Fibroblast of the aortic adventitia (primary cell): ENCODE results near the gene COL4A2. TPM values are rescaled to one million over a fixed set of nuclear protein-coding genes. Genes with fewer than 3 reads are reported as not detected.

Source experiments
- DNase-seq: peaks from one replicate; pipeline ENCODE4 v3.0.0-alpha.2; 2010; ENCODE audit warnings: low read depth
- H3K4me3 ChIP-seq: 2 replicates; pipeline ENCODE4 v1.5.1; 2011; ENCODE audit warnings: low read depth, mild to moderate bottlenecking, control low read depth, low read length, moderate library complexity
- CTCF ChIP-seq: IDR thresholded peaks from 2 replicates; pipeline ENCODE4 v1.5.1; 2011; ENCODE audit warnings: mild to moderate bottlenecking, low read length, control low read depth, inconsistent platforms; ENCODE audit not compliant: insufficient read depth
- total RNA-seq: library from RNA; depleted of rRNA; stranded (reverse); fragments of >200 nt; gene quantifications from 2 replicates; pipeline ENCODE4 v1.2.3, GENCODE V29; 2012; ENCODE audit warnings: low replicate concordance

The COL4A2 gene
- total RNA-seq, 1 donor: 53.3 TPM

GRCh38 chr13:110262508-110263291 lies 44.4 kb upstream of the COL4A2 start:
- DNase-seq: no peak
- no peak for TF ChIP-seq CTCF
- no peak overlapping the region for H3K4me3 ChIP-seq

- no peak for TF ChIP-seq CTCF
- H3K4me3 ChIP-seq: no peak overlapping the region
- DNase-seq: no peak
Measured at GRCh38 chr13:110263404-110263803, 43.7 kb upstream of the COL4A2 start.

- DNase-seq: no peak
- TF ChIP-seq CTCF: no peak
- H3K4me3 ChIP-seq: no peak overlapping the region
Measured at GRCh38 chr13:110263888-110264287, 43.2 kb upstream of the COL4A2 start.

- no peak for DNase-seq
- no peak for TF ChIP-seq CTCF
- no peak overlapping the region for H3K4me3 ChIP-seq
Measured at GRCh38 chr13:110264685-110265275, 42.3 kb upstream of the COL4A2 start.

- TF ChIP-seq CTCF: no peak
- no peak overlapping the region for H3K4me3 ChIP-seq
- DNase-seq: no peak
Measured at GRCh38 chr13:110265341-110265681, 41.8 kb upstream of the COL4A2 start.

- TF ChIP-seq CTCF: no peak
Measured at GRCh38 chr13:110265682-110266430, 41.2 kb upstream of the COL4A2 start.

More at GRCh38 chr13:110265682-110266430, 41.2 kb upstream of the COL4A2 start:
- no peak overlapping the region for H3K4me3 ChIP-seq
- DNase-seq: no peak
